Suprapubic skin (tissue), 4 donors: ENCODE results near the gene RYR3. TPM values are rescaled to one million over a fixed set of nuclear protein-coding genes. Genes with fewer than 3 reads are reported as not detected.

Experiments
- DNase-seq, 2 donors: peaks; one replicate each; pipeline ENCODE4 v3.0.0-alpha.2; 2019; ENCODE audit warnings: low spot score in 2 of 2
- H3K27ac ChIP-seq: fragments of 200-600 bp; sonication (generic); one replicate; pipeline ENCODE4 v1.5.1; 2019
- H3K27me3 ChIP-seq: fragments of 200-600 bp; sonication (generic); one replicate; pipeline ENCODE4 v1.5.1; 2019
- H3K36me3 ChIP-seq: fragments of 200-600 bp; sonication (generic); one replicate; pipeline ENCODE4 v1.5.1; 2019
- H3K4me1 ChIP-seq: fragments of 200-600 bp; sonication (generic); one replicate; pipeline ENCODE4 v1.5.1; 2019
- H3K4me3 ChIP-seq: fragments of 200-600 bp; sonication (generic); one replicate; pipeline ENCODE4 v1.5.1; 2019; ENCODE audit warnings: mild to moderate bottlenecking
- H3K9me3 ChIP-seq: fragments of 200-600 bp; sonication (generic); one replicate; pipeline ENCODE4 v1.5.1; 2019
- EP300 ChIP-seq: sonication (generic); formaldehyde crosslinking; IDR thresholded peaks from one replicate; pipeline ENCODE4 v1.6.1; 2017; ENCODE audit warnings: antibody characterized with exemption
- POLR2A ChIP-seq, 2 donors: fragments of 450-650 bp; IDR thresholded peaks; one replicate each; pipeline ENCODE4 v1.6.1; 2017; ENCODE audit warnings: antibody characterized with exemption in 2 of 2, mild to moderate bottlenecking in 2 of 2, moderate library complexity in 2 of 2
- POLR2AphosphoS5 ChIP-seq, 3 donors: sonication (generic); formaldehyde crosslinking; IDR thresholded peaks; one replicate each; pipeline ENCODE4 v1.6.1; 2017; ENCODE audit warnings: antibody characterized with exemption in 3 of 3
- WGBS: methylation state at CpG from one replicate; pipeline ENCODE4 v1.1.5; 2018; 5-methylcytosine and 5-hydroxymethylcytosine counted together
- total RNA-seq, 4 donors: library from RNA; depleted of rRNA; stranded (reverse); fragments of >200 nt; gene quantifications; one replicate each; pipeline ENCODE4 v1.1.0, GENCODE V29; 2016
- TF ChIP-seq, protein P1 (sequence below), 2 donors: fragments of 200-600 bp in 1 of 2; fragments of 450-650 bp in 1 of 2; sonication (generic) in 1 of 2; IDR thresholded peaks; one replicate each; pipeline ENCODE4 v1.5.1; 2016 to 2019; ENCODE audit warnings: antibody characterized with exemption in 2 of 2, mild to moderate bottlenecking in 1 of 2, moderate library complexity in 1 of 2

RYR3 gene
- total RNA-seq, 4 donors from 2014 or later, result 0.38 to 2.0 (median 0.80) TPM

DNA sequence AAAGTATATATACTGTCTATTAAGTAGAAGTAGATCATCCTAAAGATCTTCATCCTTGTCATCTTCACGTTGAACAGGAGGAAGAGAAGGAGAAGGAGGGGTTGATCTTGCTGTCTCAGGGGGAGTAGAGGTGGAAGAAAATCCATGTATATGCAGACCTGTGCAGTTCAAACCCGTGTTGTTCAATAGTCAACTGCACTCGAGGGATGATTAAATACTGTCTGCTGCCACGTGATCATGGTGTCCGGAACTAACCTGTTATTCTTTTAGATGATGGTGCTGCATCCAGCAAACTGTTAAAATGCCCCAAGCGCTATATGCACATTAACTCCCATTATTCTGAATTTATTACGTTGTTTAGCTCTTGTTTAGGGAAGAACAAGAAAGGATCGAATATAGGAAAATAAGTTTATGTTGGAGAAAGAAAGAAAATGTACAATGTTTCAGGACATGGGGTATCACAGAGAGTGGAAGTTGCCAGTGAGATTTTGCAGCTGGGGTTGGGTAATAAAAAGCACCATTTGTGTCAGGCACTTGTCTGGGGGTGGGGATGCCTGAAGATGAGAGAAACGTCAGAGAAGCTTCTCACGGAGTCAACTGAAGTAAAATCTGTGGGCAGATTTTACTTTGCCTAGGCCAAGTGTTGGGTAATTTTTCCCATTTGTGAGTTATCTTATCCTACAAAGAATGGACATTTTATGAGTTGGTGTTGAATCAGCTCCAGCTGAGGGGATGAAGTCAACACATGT is 229.2 kb downstream of the RYR3 start:
- TF ChIP-seq POLR2A (IDR thresholded peaks at IDR 0.05) (no peak), EP300 (no peak), POLR2AphosphoS5 (IDR thresholded peaks at IDR 0.05) (no peak)
- TF ChIP-seq, protein P1, sequence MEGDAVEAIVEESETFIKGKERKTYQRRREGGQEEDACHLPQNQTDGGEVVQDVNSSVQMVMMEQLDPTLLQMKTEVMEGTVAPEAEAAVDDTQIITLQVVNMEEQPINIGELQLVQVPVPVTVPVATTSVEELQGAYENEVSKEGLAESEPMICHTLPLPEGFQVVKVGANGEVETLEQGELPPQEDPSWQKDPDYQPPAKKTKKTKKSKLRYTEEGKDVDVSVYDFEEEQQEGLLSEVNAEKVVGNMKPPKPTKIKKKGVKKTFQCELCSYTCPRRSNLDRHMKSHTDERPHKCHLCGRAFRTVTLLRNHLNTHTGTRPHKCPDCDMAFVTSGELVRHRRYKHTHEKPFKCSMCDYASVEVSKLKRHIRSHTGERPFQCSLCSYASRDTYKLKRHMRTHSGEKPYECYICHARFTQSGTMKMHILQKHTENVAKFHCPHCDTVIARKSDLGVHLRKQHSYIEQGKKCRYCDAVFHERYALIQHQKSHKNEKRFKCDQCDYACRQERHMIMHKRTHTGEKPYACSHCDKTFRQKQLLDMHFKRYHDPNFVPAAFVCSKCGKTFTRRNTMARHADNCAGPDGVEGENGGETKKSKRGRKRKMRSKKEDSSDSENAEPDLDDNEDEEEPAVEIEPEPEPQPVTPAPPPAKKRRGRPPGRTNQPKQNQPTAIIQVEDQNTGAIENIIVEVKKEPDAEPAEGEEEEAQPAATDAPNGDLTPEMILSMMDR (IDR thresholded peaks at IDR 0.05), result no peak
- no peaks in the 10 kb centered on the region for H3K27me3 ChIP-seq
- no peaks in the 10 kb centered on the region for H3K4me1 ChIP-seq
- H3K4me3 ChIP-seq, result no peak overlapping the region
- no peaks in the 10 kb centered on the region for H3K9me3 ChIP-seq
- no peaks in the 10 kb centered on the region for H3K36me3 ChIP-seq
- no peak for DNase-seq
- 73% methylated on average over 10 of the region's 10 CpGs for WGBS
- no peak overlapping the region for H3K27ac ChIP-seq

- no peaks in the 10 kb centered on the region for H3K9me3 ChIP-seq
- TF ChIP-seq EP300, result no peak
- TF ChIP-seq POLR2AphosphoS5 (IDR thresholded peaks at IDR 0.05), result no peak
- TF ChIP-seq, protein P1 (IDR thresholded peaks at IDR 0.05), result no peak
- no peak for TF ChIP-seq POLR2A (IDR thresholded peaks at IDR 0.05)
- H3K27me3 ChIP-seq, result no peaks in the 10 kb centered on the region
- H3K4me1 ChIP-seq, result no peaks in the 10 kb centered on the region
- WGBS, result 85% methylated on average over 3 of the region's 3 CpGs
- H3K4me3 ChIP-seq, result no peak overlapping the region
- H3K36me3 ChIP-seq, result no peaks in the 10 kb centered on the region
- no peak for DNase-seq
- H3K27ac ChIP-seq, result no peak overlapping the region
These were observed 233.2 kb downstream of the RYR3 start for GRCh38 chr15:33543957-33544356.

- Histone ChIP-seq H3K36me3 (no peaks in the 10 kb centered on the region), H3K27ac (no peak overlapping the region), H3K9me3 (no peaks in the 10 kb centered on the region), H3K4me1 (no peaks in the 10 kb centered on the region), H3K27me3 (no peaks in the 10 kb centered on the region), H3K4me3 (no peak overlapping the region)
- no peak for DNase-seq
- TF ChIP-seq, protein P1 (IDR thresholded peaks at IDR 0.05), result no peak
- no peak for TF ChIP-seq POLR2A (IDR thresholded peaks at IDR 0.05)
- no peak for TF ChIP-seq POLR2AphosphoS5 (IDR thresholded peaks at IDR 0.05)
- TF ChIP-seq EP300, result no peak
- WGBS, result 90% methylated on average over 3 of the region's 3 CpGs
These were observed 235.1 kb downstream of the RYR3 start for GRCh38 chr15:33545866-33546265.

DNA sequence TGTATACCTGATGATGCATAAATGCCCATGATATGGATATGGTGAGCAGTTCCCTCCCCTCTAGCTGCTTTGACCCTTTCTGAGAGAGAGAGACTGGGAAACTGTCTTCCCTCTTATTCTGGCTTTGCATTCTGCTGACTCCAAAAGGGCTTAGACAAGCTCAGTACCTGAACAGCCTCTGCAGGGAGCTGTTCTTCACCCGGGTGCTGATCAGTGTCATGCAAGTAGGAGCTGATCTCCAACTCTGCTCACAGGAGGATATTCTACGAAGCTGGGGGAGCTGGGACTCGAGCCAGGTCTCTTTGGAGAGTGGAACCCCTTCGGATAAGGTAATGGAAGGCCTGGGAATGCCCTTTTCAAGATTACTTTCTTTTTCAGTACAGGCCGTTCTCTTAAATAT is 237.1 kb downstream of the RYR3 start:
- 27% methylated on average over 5 of the region's 5 CpGs for WGBS
- no peaks in the 10 kb centered on the region for H3K4me1 ChIP-seq
- no peak overlapping the region for H3K4me3 ChIP-seq
- no peaks in the 10 kb centered on the region for H3K9me3 ChIP-seq
- no peak for DNase-seq
- TF ChIP-seq, protein P1 (IDR thresholded peaks at IDR 0.05), result no peak
- no peak for TF ChIP-seq EP300
- TF ChIP-seq POLR2A (IDR thresholded peaks at IDR 0.05), result no peak
- TF ChIP-seq POLR2AphosphoS5 (IDR thresholded peaks at IDR 0.05), result no peak
- no peaks in the 10 kb centered on the region for H3K27me3 ChIP-seq
- no peak overlapping the region for H3K27ac ChIP-seq
- no peaks in the 10 kb centered on the region for H3K36me3 ChIP-seq

DNA sequence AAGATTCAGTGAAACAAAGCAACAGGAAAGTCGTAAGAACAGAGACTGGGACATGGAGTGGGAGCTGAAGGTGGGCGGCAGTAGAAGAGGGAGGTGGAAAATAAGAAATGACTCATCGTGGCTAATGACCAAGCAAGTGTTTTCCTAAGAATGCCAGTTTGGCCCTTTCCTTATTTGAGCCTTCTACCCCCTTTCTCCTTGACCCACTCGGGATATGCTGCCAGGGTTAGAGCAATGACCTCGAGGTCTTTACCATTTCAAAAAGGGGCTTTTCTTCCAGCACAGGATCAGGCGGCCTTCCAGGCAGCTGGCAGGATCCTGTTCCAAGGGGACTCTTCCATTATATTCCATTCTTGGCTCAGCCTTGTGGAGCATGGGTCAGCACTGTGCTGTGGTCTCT is 241.1 kb downstream of the RYR3 start:
- TF ChIP-seq POLR2AphosphoS5 (IDR thresholded peaks at IDR 0.05) (no peak), EP300 (no peak), POLR2A (IDR thresholded peaks at IDR 0.05) (no peak)
- TF ChIP-seq, protein P1 (IDR thresholded peaks at IDR 0.05), result no peak
- Histone ChIP-seq H3K27me3 (no peaks in the 10 kb centered on the region), H3K27ac (no peak overlapping the region), H3K4me1 (no peaks in the 10 kb centered on the region), H3K36me3 (no peaks in the 10 kb centered on the region), H3K9me3 (no peaks in the 10 kb centered on the region), H3K4me3 (no peak overlapping the region)
- DNase-seq, result no peak
- WGBS, result 75% methylated on average over 6 of the region's 6 CpGs
